Raji (cell line): ENCODE data around the gene PPIA.
A peak's percentile ranks its signal among the peaks of the same experiment; 100 is the strongest.

Experiments
- POLR2A ChIP-seq: IDR thresholded peaks from 2 replicates; pipeline ENCODE4 v1.6.1; 2011; ENCODE audit warnings: low read depth, low read length, control low read depth; ENCODE audit not compliant: insufficient read depth

Gene PPIA

GRCh38 chr7:44838751-44839150, 42.3 kb downstream of the PPIA start:
- TF ChIP-seq POLR2A, result no peak

- no peak for TF ChIP-seq POLR2A
These were observed 49.0 kb downstream of the PPIA start for GRCh38 chr7:44845451-44845850.

- TF ChIP-seq POLR2A, result no peak
These were observed 50.5 kb downstream of the PPIA start for GRCh38 chr7:44846816-44847508.

- no peak; the same call in 1 of the 2 replicates for TF ChIP-seq POLR2A
These were observed 51.0 kb downstream of the PPIA start for GRCh38 chr7:44847509-44847919.

GRCh38 chr7:44847920-44848634, 51.6 kb downstream of the PPIA start, which contains the start of gene H2AZ2:
TSS of gene H2AZ2 (minus strand) at chr7:44848087. CDS start at chr7:44847971, 116 bp downstream.
- peak; percentile 91 for TF ChIP-seq POLR2A

- TF ChIP-seq POLR2A, result no peak
These were observed 52.9 kb downstream of the PPIA start for GRCh38 chr7:44849259-44849884.

GRCh38 chr7:44849885-44850544, 53.5 kb downstream of the PPIA start:
- TF ChIP-seq POLR2A, result no peak

GRCh38 chr7:44852590-44852989, 56.1 kb downstream of the PPIA start:
- TF ChIP-seq POLR2A, result no peak
